Measurements from ENCODE around the gene SLC17A5.

SLC17A5 gene

DNA sequence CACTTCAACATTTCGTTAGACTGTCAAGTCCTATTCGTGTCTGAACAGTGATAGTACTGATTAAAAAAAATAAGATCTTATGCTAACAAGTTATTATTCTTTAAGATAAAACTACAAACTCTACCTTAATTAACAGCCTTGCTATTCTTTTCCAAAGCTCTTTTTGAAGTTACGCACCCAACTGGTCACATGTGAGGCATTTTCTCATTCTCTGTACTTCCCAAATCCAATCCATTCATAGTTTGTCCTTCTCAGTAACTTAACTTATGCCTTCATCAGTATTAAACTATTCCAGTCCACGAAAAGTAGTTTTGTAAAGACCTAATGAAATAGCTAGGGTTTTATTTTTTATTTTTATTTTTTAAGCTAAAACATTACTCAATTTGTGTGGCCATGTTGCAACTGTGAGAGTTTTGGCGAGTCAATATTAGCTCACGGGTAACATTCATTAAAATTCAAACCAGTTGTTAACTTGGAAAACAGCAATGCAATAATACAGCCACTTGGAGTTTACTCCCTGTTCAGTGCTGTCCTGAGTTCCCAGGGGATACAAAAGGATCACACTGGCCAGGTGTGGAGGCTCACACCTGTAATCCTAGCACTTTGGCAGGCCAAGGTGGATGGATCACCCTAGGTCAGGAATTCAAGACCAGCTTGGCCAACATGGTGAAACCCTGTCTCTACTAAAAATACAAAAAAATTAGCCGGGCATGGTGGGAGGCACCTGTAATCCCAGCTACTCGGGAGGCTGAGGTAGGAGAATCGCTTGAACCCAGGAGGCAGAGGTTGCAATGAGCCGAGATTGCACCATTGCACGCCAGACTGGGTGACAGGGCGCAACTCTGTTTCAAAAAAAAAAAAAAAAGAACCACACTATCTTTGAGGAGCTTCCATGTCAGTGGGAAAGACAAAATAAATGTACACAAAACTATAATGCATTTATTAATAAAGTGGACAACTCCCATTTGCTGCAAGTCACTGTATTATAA, 105.0 kb downstream of the SLC17A5 start:
- Histone ChIP-seq H3K27ac (ENCODE audit: low read length) (no peak overlapping the region), H3K4me3 (ENCODE audit: low read length in 2 of 2) (no peak overlapping the region), H3K36me3 (ENCODE audit: control insufficient read depth in 2 of 2, insufficient read depth in 2 of 2, low read length in 2 of 2) (no peaks in the 10 kb centered on the region), H3K27me3 (ENCODE audit: control insufficient read depth in 1 of 2, insufficient read depth in 2 of 2, low read length in 2 of 2) (no peaks in the 10 kb centered on the region), H3K9me3 (ENCODE audit: control insufficient read depth in 2 of 2, low read length in 2 of 2) (no peaks in the 10 kb centered on the region), H3K9ac (ENCODE audit: low read length in 2 of 2) (no peak overlapping the region), H3K4me1 (ENCODE audit: control insufficient read depth, insufficient read depth, low read length) (no peaks in the 10 kb centered on the region)

DNA sequence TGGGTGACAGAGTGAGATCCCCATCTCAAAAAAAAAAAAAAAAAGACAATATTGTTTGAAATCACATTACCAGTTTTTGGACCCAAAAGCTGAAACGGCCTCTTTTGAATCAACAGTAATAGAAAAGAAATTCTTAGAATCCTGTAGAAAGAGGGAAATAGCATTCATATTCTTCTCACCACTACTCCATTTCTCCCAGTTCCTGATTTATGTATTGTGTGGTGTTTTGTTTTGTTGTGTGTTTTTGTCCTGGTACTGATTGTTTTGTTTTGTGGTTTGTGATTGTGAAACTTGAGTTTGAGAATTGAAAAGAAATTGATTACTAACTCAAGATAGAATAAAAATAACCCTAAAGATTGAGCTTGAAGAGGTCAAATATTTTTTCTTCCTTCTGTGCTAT, 106.8 kb downstream of the SLC17A5 start:
- H3K27ac ChIP-seq (ENCODE audit: low read length) = no peak overlapping the region
- H3K4me3 ChIP-seq (ENCODE audit: low read length in 2 of 2) = no peak overlapping the region

More for the DNA sequence above, 106.8 kb downstream of the SLC17A5 start:
- Histone ChIP-seq H3K27me3 (ENCODE audit: control insufficient read depth in 1 of 2, insufficient read depth in 2 of 2, low read length in 2 of 2) (no peaks in the 10 kb centered on the region), H3K4me1 (ENCODE audit: control insufficient read depth, insufficient read depth, low read length) (no peaks in the 10 kb centered on the region), H3K36me3 (ENCODE audit: control insufficient read depth in 2 of 2, insufficient read depth in 2 of 2, low read length in 2 of 2) (no peaks in the 10 kb centered on the region), H3K9me3 (ENCODE audit: control insufficient read depth in 2 of 2, low read length in 2 of 2) (no peaks in the 10 kb centered on the region), H3K9ac (ENCODE audit: low read length in 2 of 2) (no peak overlapping the region)

Data from stomach smooth muscle (tissue), 2 donors.